ENCODE data around the gene CCDC88C. TPM values are rescaled to one million over a fixed set of nuclear protein-coding genes. Genes with fewer than 3 reads are reported as not detected.

Gene CCDC88C
- total RNA-seq, 1 donor from 2014 or later: 48.2 TPM

DNA sequence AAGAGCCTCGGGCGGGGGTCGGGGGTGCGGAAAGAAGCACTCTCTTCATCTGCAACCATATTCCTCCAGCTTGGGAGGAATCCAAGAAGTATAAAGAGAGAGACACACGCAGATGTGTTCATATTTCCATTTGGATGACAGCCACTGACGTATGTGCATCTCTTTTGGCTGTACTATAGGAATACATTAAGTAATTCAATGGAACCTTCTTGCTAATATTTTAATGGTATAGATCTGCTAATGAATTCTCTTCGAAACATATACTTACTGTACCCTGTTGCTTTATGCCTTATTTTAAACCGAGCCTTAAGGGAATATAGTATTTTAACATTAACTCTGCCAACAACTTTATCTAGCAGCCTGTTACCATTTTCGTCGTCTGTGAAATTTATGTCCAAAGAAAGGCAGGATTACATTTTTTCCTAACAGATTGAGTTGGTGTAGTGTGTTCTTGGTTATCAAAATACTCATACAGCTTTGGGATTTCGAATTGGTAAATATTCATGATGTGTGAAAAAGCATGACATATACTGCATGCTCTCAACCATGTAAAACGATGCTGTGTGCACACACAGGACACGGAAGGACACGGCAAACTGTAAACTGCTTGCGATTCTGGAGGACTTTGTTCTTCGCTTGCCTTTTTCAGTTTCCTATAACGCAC lies 84.5 kb downstream of the CCDC88C start:
- H3K9me3 Mint-ChIP-seq (ENCODE audit: unreplicated experiment): no peaks in the 10 kb centered on the region
- H3K27ac Mint-ChIP-seq (ENCODE audit: unreplicated experiment): no peak overlapping the region
- H3K4me1 Mint-ChIP-seq (ENCODE audit: unreplicated experiment): peaks cover 17% of the 10 kb centered on the region
- H3K36me3 Mint-ChIP-seq (ENCODE audit: low read depth, unreplicated experiment): peaks cover 24% of the 10 kb centered on the region
- H3K27me3 Mint-ChIP-seq (ENCODE audit: unreplicated experiment): peaks cover 10% of the 10 kb centered on the region
- TF ChIP-seq, protein P1, sequence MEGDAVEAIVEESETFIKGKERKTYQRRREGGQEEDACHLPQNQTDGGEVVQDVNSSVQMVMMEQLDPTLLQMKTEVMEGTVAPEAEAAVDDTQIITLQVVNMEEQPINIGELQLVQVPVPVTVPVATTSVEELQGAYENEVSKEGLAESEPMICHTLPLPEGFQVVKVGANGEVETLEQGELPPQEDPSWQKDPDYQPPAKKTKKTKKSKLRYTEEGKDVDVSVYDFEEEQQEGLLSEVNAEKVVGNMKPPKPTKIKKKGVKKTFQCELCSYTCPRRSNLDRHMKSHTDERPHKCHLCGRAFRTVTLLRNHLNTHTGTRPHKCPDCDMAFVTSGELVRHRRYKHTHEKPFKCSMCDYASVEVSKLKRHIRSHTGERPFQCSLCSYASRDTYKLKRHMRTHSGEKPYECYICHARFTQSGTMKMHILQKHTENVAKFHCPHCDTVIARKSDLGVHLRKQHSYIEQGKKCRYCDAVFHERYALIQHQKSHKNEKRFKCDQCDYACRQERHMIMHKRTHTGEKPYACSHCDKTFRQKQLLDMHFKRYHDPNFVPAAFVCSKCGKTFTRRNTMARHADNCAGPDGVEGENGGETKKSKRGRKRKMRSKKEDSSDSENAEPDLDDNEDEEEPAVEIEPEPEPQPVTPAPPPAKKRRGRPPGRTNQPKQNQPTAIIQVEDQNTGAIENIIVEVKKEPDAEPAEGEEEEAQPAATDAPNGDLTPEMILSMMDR (IDR thresholded peaks at IDR 0.05; ENCODE audit: unreplicated experiment): no peak
- no peak overlapping the region for H3K4me3 Mint-ChIP-seq (ENCODE audit: unreplicated experiment)
- DNase-seq (ENCODE audit: low spot score): no peak

DNA sequence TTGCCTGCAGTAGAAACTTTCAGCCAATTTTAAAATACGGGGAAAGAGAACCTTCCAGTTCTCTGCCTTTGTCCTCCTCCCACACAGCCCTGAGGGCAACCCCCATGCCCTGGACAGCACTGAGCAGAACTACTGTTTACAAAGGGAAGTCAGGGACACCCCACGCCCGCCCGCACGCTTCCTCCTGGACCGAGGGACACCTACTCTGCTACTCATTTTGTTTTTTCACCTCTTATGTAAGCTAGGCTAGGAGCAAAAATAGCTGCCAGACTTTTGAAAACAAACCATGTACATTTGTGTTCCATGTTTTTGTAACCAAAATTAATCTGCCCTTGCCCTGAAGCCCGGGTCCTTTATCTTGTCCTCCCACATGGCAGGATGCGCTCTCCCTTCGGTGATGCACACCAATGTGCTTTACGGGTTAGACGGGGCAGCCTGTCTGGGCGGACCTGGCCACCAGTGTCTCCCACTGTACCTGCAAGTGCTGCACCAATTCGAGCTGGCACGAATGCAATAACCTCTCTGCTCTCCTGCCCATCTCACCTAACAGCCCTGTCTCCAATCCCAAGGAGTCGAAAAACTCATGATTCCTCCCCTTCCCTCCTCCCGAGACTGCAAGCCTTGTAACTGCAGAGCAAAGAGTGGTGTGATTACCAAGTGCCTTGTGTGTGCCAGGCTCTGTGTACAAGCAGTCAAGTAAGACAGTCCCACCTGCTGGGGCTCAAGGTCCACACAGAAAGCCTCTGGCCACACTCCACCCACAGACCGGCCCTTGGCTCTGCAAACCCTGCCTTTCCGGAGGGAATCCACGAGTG lies 85.2 kb downstream of the CCDC88C start:
- TF ChIP-seq, protein P1 (IDR thresholded peaks at IDR 0.05; ENCODE audit: unreplicated experiment): no peak
- Mint-ChIP-seq H3K4me3 (ENCODE audit: unreplicated experiment) (peak overlapping the region; percentile 72), H3K4me1 (ENCODE audit: unreplicated experiment) (peaks cover 17% of the 10 kb centered on the region), H3K27me3 (ENCODE audit: unreplicated experiment) (peaks cover 11% of the 10 kb centered on the region), H3K36me3 (ENCODE audit: low read depth, unreplicated experiment) (peaks cover 24% of the 10 kb centered on the region), H3K9me3 (ENCODE audit: unreplicated experiment) (no peaks in the 10 kb centered on the region), H3K27ac (ENCODE audit: unreplicated experiment) (no peak overlapping the region)
- DNase-seq (ENCODE audit: low spot score): no peak

DNA sequence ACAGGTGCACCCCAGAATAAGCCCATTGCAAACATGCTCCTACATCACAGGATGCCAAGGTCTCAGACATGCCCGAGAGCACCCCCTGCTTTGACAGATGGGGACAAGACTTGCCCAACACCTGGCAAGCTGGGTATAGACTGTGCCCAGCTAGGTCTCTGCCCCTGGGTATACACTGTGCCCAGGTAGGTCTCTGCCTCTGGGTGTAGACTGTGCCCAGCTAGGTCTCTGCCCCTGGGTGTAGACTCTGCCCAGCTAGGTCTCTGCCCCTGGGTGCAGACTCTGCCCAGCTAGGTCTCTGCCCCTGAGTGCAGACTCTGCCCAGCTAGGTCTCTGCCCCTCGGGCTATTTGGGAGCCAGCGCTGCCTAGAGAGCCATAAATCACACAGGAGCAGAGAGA lies 85.9 kb downstream of the CCDC88C start:
- Mint-ChIP-seq H3K36me3 (ENCODE audit: low read depth, unreplicated experiment) (peaks cover 24% of the 10 kb centered on the region), H3K27me3 (ENCODE audit: unreplicated experiment) (peaks cover 11% of the 10 kb centered on the region), H3K9me3 (ENCODE audit: unreplicated experiment) (no peaks in the 10 kb centered on the region), H3K4me1 (ENCODE audit: unreplicated experiment) (peaks cover 24% of the 10 kb centered on the region), H3K27ac (ENCODE audit: unreplicated experiment) (no peak overlapping the region), H3K4me3 (ENCODE audit: unreplicated experiment) (no peak overlapping the region)
- TF ChIP-seq, protein P1 (IDR thresholded peaks at IDR 0.05; ENCODE audit: unreplicated experiment): no peak
- DNase-seq (ENCODE audit: low spot score): no peak

DNA sequence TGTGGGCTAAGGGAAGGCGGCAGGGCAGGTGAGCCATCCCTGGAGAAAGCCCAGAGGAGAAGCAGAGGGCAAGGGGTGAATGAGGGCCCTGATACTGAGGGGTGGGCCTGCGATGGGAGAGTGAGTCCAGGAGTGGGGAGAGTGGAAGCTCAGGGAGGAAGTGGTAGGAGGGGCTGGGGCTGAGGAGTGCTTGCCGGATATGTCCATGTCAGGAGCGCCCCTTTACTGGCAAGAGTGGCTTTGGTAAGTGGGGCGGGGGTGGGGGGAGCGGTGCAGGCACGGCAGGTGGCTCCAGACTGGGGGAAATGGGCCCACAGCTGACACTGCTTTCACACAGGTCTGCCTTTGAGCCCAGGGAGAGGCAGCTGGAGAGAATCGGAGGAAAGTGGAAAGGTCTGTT lies 86.8 kb downstream of the CCDC88C start:
- no peak for DNase-seq (ENCODE audit: low spot score)
- no peak overlapping the region for H3K27ac Mint-ChIP-seq (ENCODE audit: unreplicated experiment)
- peaks cover 24% of the 10 kb centered on the region for H3K36me3 Mint-ChIP-seq (ENCODE audit: low read depth, unreplicated experiment)
- H3K9me3 Mint-ChIP-seq (ENCODE audit: unreplicated experiment): no peaks in the 10 kb centered on the region
- peaks cover 11% of the 10 kb centered on the region for H3K27me3 Mint-ChIP-seq (ENCODE audit: unreplicated experiment)
- TF ChIP-seq, protein P1 (IDR thresholded peaks at IDR 0.05; ENCODE audit: unreplicated experiment): no peak
- H3K4me1 Mint-ChIP-seq (ENCODE audit: unreplicated experiment): peaks cover 31% of the 10 kb centered on the region
- no peak overlapping the region for H3K4me3 Mint-ChIP-seq (ENCODE audit: unreplicated experiment)

Measured in endothelial cell (in vitro differentiated cells).